AG09319 (cell line): Measurements from ENCODE around the gene HTT.
A peak's percentile ranks its signal among the peaks of the same experiment; 100 is the strongest.

ENCODE experiments used
- DNase-seq: peaks from one replicate; pipeline ENCODE4 v3.0.0-alpha.2; 2010; ENCODE audit warnings: low read depth; ENCODE audit errors: extremely low read depth
- TF ChIP-seq, protein P1 (sequence below): IDR thresholded peaks from 2 replicates; pipeline ENCODE4 v1.5.1; 2011; ENCODE audit warnings: low read depth, mild to moderate bottlenecking, inconsistent platforms, low read length, moderate library complexity

The HTT gene

DNA sequence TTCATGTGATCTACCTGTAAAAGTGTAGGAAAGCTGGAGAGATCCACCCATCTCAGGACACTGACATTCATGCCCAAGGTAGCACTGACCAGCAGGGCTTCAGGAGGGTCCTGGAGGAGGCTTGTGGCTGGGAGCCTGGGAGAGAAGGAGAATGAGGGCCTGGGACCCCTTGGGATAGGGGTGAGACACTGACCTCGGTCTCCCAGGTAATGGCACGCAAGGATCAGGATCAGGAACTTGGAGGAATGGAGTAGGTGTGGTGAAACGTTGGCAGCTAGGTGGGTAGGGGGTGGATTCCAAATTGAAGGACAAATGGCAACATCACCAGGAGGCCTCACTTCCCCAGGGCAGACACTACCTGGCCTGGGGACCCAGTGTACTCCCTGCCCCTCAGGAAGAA lies 206.0 kb downstream of the HTT start:
- TF ChIP-seq, protein P1, sequence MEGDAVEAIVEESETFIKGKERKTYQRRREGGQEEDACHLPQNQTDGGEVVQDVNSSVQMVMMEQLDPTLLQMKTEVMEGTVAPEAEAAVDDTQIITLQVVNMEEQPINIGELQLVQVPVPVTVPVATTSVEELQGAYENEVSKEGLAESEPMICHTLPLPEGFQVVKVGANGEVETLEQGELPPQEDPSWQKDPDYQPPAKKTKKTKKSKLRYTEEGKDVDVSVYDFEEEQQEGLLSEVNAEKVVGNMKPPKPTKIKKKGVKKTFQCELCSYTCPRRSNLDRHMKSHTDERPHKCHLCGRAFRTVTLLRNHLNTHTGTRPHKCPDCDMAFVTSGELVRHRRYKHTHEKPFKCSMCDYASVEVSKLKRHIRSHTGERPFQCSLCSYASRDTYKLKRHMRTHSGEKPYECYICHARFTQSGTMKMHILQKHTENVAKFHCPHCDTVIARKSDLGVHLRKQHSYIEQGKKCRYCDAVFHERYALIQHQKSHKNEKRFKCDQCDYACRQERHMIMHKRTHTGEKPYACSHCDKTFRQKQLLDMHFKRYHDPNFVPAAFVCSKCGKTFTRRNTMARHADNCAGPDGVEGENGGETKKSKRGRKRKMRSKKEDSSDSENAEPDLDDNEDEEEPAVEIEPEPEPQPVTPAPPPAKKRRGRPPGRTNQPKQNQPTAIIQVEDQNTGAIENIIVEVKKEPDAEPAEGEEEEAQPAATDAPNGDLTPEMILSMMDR: no peak
- DNase-seq: no peak

DNA sequence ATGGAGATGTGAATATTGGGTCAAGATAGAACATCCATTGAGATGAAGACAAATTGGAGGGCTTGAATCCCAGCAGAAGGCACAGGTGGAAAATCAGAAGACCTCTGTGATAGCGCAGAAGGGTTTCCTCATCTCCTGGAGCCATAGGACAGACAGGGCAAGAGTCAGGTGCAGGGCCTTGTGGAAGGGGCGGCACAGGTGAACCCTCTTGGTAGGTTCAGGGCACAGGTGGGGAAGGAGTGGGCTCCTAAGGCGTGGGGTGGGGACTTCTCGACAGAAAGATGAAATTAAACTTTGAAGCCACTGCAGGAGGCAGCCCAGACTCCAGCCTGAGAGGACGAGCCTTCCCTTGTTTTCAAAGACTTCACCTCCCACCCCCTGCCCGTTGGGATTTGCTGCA lies 209.0 kb downstream of the HTT start:
- DNase-seq: no peak
- TF ChIP-seq, protein P1: no peak

DNA sequence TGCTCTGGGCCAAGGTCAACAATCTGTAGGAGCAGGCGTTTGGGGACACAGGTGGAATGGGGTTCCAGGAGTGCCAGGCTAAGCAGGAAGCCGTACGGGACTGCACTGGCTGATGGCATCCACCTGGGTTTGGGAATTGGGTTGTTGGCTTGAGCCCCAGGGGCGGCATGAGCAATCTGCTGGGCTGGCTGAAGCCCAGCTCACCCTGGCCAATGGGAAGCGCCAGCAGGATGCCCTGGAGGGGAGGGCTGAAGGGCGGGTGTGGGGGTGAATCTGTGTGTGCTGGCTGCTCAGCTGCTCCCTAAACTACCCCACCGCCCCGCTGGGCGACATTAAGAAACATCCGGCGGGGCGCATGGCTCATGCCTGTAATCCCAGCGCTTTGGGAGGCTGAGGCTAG lies 209.4 kb downstream of the HTT start:
- no peak for DNase-seq
- TF ChIP-seq, protein P1: no peak

DNA sequence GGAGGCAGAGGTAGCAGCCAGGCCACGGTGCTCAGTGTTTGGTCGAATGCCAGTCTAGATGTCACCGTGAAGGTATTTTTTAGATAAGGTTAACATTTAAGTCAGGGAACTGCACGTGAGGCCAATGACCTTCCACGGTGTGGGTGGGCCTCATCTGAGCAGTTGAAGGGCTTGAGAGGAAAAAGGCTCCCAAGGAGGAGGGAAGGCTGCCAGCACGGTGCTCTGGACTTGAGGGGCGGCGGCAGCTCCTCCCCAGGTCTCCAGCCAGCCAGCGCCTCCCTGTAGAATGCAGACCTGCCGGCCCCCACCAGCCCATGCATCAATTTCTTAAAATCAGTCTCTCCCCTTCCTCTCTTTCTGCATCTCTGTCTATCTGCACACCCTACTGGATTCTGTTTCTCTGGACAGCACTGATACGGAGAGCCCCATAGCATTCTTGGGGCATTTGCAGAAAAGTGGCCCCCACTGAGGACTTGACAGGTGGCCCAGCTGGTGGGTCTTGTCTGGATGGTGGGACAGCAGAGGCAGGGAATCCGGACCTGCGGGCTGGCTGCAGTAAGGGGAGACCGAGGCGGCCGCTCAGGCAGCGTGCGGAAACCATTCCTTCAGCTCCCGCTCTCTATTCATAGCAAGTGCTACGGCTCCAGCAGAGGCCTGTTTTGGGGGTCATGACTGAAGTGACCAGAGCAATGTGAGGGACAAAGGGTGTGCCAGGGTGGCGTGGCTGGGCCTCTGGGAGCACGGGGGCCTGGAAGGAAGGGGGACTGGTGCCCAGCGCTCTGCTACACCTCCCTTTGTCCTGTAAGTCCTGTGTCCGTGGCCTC lies 210.5 kb downstream of the HTT start:
- DNase-seq: no peak

DNA sequence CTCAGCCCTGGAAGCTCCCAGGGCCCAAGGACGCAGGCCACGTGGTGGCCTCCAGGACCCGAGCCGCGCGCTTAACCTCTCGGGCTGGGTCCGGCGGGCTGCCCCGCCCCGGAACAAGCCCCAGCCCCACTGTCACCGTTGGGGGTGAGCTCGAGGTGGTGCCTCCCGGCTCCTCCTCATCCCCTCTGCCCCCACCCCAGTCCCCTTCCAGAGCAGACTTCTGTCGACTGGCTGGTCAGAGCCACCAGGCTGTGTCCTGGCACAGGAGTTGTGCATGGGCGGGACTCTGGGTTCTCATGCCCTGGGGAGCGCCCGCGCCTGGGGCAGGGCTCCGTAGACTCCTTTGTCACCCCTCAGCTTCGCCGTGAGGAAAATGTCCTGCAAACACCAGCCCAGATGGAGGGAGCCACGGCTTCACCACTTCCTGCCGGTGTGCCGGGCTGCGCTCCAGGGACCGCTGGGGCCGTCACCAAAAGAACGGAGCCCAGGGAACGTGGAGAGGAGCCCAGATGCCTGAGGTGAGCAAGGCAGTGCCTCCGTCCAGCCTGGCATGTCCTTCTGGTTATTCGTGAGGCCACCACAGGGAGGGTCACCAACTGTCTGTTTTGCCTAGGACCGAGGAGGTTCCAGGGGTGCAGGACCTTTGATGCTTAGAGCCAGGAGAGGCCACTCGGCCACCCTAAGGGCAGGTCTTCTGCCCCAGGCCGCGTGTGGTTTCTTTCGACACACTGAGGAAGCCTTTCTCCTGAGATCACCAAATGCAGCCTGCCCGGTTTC lies 211.3 kb downstream of the HTT start:
- DNase-seq: peak; percentile 54
- TF ChIP-seq, protein P1: no peak

More for the DNA sequence above, 210.5 kb downstream of the HTT start:
- TF ChIP-seq, protein P1: no peak

DNA sequence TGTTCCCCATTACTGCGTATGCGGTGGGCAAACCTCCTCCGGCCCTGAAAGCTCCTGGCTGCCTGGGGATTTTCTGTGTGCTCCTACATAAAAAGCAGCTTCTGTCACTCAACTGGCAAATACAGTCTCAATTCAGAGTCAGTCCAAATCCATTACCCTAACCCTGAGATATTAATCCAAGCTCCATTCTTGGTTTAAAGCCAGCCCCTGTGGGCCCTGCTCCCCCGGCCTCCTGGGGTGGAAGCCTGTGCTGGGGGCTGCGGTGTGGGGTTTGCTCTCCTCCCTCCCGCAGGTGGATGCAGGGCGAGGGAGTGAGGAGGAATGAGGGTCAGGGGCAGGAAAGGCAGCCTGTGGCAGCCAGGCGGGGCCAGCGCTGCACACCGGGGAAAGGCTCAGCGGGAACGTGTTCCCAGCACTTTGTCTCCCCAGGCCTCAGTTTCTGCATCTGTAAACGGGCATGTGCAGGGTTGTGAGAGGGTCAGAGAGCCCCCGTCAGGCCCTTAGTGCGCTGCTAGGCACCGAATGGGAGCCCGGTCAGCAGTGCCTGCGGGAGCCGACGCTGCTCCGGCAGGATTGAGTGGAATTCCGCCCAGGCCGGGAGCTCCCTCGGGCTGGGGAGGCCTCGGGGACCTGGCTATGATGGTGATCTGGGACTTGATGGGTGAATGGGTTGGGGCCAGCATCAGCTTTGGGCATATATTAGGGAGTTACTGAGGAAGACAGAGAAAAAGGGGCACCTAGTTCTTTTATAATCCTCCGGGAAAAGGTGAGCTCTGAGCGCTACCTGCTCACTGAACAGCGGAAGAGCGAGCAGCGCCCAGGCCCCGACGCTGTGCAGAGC lies 212.1 kb downstream of the HTT start:
- TF ChIP-seq, protein P1: no peak
- DNase-seq: no peak
